Fibroblast of skin of scalp (primary cell): ENCODE data around the gene HPGD. TPM values are rescaled to one million over a fixed set of nuclear protein-coding genes. Genes with fewer than 3 reads are reported as not detected.

Source experiments
- DNase-seq: peaks from one replicate; pipeline ENCODE4 v3.0.0-alpha.2; 2013
- polyA plus RNA-seq, 2 experiments: library from polyadenylated mRNA; unstranded; fragments of 120-200 nt; gene quantifications; one replicate each; pipeline ENCODE4 v1.2.1, GENCODE V29; 2013; ENCODE audit not compliant: insufficient read length in 2 of 2

The HPGD gene
- polyA plus RNA-seq (2013, experiment 1 of 2; ENCODE audit: insufficient read length): not detected
- polyA plus RNA-seq (2013, experiment 2 of 2; ENCODE audit: insufficient read length): 0.58 TPM

DNA sequence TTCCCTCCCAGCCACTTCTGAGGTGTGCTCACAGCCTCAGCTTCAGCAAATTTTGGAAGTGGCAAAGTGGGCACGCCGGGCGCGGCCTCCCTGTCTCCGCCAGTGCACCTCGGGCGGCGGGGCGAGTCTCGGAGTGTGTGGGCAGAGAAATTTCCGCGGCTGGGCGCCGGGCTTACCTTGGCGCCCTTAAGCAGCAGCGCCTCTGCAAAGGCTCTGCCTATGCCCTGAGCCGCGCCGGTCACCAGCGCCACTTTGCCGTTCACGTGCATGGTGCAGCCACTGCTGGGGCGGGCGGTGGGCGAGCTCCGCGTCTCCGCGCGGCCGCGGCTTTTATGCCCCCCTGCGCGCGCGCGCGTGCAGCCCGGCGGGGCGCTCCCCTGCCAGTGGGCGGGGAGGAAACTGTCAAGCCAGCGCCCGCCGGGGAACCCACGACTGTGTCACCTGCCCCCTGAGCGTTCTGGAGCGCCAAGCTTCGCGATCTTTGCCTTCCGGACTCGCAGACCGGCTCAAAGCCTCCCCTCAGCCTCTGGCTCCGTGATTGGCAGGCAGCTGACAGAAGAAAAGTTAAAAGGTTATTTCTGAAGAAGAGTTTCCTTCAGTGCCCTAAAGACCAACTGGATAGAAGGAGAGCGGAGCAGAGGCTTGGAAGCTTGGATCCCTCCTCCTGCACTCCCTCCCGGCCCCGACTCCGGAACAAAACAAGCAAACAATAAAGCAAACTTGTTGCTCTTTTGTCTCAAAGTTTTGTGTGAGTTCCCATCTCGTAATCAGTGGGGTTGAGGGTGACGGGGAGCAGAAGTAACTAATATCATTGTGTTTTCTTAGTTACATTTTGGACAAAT, at the start of gene HPGD:
TSS of gene HPGD (minus strand) at position 306 of the 842 bp plus-strand sequence. CDS start at position 269, 37 bp downstream.
- DNase-seq: no peak

DNA sequence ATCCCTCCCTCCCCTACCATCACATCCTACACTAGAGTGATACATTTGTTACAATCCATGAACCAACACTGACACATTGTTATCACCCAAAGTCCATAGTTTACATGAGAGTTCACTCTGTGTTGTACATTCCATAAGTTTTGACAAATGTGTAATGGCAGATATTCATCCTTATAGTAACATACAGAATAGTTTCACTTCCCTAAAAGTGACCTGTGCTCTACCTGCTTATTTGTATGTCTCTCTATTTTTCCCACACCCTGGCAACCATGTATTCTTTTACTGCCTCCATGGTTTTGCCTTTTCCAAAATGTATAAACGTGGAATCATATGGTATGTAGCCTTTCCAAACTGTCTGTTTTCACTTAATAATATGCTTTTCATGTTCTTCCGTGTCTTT, 42.2 kb upstream of the HPGD start:
- no peak for DNase-seq

DNA sequence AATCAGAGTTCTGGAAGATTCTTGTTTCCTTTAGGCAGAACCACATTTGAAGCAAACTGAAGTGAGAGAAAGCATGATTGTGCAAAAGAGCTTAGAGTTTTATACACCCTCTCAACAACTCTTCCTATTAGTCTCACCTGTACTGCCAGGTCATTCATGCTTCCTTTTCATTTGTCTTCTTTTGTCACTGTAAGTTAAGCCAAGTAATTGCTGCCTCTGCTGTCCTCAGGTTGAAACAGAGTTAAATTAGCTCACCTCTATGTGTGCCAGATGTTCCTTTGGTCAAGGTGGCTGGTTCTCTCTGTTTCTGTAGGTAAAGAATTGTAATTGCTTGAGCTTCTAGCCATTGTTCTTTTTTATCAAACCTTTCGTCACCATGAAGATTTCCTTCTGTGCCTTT, 41.1 kb upstream of the HPGD start:
- DNase-seq: no peak

DNA sequence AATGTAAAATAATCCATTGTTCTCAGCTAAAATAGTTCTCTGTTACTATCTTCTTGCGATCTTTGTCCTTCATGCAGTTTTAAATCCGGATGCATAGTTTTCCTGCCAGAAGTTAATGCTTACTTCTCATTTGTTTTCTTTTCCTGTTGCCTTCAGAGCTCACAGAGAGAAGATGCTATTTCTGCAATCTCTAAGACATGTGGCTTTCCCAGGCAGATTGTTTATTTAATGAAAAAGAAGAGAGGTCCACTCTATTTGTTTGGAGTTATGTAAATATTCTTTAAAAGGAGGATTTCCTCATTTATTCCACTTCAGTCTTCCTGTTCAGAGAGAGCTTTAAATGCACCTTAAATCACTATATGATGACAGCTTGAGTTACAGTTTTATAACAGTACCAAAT, 39.3 kb upstream of the HPGD start:
- DNase-seq: peak; percentile 35

DNA sequence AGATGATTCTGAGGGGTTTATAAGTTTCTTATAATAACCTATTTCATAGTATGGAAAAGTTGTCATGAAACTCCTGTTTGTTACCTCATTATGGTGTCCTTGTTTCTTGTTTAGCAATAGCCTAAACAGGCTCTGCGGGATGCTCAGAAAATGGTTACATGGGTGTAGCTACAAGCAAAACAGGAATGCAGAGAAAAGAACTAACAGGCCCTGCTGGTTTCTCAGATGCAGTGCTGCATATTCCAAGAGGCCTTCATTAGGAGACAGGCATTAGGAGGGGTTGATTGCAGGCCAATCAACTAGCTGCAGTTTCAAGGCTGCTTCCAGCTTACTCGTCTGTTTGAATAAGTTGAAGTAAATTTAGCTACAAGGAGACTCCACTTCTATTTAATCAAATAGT, 37.6 kb upstream of the HPGD start:
- DNase-seq: no peak

DNA sequence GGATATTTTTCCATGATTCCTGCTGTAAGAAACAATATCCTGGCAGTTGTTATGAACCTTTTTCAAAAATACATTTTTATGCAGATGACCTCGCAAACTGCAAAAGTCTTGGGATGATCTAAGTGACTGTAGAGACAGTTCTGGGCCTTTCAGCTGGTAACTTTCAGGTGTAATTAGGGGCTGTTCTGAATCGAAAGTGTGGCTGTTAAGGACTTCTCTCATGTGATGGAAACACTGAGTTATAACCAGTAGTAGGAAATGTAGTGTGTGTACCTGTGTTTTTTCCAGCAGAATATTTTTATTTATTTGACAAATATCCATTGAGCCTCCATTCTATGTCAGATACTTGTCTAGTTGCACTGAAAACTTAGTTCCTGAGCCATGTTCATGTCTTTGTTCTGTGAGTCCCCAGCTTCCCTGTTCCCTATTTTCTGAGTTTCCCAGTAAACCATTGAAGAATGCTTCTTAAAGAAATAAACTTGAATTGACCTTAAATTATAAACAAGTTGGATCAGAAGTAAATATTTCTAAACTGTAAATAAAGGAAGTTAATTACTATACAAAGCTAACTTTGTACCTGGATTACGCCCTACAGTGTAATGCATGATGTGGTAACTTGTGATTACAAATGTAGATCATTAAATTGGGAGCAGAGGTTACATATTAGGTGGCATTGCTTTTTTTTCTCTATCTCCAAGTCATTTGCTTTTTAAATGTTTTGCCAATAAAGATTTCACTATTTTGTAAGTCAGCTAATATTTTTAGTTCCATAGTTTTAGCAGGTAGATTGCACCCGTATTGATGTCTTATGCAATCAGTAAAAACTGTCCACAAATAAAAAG, 33.7 kb upstream of the HPGD start:
- DNase-seq: no peak

DNA sequence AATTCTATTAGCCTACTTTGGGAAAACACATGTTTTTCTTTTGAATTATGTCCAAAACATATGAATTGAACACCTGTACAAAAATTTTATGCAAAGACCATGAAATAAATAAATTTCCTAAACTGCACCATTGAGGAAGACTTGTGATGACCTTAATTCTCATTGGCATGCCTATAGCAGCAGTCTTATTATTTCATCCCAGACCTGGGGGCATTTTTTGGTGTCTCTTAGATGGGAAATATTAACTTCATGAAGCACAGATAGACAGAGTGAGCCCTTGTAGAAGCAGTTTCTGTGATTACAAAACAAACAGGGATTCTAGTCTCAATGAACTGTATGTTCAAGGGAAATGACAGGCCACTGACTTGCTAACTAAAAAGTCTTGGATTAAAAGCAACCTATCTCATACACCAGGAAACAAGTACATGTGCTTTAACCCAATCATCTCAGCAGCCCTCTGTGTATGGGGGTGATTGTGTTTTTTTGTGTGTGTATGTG, 32.0 kb upstream of the HPGD start:
- DNase-seq: no peak

DNA sequence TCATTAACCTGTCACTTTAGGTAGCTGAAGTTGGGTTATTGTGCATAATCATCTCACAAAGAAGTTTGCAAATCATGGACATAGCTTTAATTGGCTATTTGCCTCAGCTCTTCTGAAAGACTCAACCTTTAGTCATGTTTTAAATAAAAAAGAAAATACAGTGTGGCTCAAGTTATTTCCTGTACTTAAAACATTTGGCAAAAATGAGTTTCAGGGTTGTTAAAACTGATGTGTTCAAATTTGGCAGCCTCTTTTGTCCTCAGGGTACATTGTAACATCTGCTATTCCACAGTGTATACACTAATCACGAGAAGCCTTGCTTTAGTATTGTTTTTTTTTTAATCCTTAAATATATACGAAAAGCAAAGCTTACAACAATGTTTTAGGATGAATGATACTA, 31.5 kb upstream of the HPGD start:
- peak; percentile 67 for DNase-seq

DNA sequence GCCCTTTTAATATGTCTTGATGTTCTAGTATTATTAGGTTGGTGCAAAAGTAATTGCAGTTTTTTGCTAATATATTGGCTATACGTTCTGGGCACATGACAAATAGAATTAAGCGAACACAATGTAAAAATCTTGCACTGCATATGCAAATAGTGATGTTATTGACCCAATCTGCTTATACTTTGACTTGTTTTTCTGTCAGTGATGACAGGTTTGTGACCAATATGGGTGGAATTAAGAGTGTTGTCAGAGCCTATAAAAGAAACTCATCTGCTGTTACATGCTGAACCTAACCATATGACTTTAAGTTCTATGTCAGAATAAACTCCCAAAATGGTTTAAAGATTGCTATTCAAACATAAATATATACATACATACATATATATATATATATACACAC, 30.7 kb upstream of the HPGD start:
- DNase-seq: no peak

DNA sequence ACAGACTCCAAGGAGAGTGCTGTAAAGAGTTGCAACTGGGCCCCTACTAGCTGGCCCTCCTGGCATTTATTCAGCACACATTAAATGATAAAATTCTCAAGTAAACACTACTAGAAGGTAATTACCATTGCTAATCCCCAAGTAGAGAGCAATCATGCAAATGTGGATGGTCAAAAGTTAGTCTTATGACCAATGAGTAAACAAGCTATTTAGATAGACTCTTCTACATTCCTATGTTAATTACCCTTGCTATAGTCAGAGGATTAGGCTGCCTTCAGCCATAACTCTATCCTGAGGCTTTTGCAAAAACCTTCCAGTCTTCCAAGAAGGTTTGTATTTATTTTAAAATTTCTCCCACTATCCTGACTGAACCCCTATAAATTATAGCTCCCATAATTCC, 28.3 kb upstream of the HPGD start:
- DNase-seq: no peak

DNA sequence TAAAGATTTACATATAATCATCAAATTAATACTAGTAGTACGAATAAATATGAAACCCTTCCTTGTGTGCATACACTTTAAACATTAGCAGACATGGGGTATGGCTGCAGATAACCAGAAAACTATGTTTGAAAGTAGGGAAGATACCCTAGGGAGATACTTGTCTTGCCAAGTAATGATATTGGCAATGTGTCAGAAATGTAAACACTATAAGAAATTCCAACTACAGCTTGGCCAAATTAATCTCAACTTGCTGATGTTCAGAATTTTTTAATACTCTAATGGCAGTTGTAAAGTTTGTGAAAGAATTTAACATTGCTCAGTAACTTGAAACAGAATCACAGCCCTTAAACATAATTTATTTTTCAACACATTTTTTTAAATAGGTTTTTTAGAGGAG, 27.4 kb upstream of the HPGD start:
- DNase-seq: peak; percentile 85

DNA sequence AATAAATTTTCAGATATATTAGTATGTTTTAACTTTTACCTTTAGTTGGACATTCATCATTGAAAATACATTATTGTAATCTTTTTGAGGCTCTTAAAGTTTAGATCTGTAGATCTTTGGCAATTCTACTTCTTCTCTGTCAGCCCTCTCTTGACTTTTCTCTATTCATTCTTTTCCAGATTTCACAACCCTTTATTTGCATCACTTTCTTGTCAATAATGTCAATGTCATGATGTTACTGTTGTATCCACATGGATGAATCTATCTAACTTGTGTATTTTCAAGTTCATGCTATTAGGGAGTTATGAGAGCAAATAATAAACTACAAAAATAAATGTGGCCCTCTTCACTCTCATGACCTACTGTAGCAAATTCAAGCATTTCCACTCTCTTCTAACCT, 23.0 kb upstream of the HPGD start:
- no peak for DNase-seq

DNA sequence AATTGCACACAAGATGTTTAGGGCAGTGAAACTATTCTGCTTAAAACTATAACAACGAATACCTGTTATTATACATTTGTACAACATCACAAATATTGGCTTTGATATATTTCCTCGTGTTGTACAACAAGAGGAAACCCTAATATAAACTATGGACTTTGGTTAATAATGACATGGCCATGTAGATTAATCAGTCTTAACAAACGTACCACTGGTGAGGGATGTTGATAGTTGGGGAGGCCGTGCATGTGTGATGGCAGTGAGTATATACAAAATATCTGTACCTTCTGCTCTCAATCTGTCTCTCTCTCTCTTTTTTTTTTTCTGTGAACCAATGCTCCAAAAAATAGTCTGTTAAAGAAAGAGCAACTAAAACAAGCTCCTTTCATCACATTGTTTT, 22.2 kb upstream of the HPGD start:
- DNase-seq: no peak

DNA sequence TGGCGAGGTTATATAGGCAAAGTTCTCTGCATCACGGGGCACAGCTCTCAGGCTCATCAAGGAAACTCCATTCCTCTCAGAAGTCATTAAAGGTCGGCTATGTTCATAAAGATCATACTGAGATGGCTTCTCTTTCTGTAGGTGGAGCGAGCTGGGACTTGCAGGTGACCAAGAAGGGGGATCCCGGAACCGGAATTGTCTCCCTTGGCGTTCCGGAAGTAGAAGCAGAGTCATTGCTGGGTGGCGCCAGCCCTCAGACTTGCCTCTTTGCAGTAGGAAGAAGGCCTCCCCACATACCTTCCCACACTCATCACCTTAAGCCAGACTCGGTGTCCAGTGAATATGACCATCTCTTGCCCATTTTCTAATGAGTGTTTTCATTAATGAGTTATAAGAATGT, 17.9 kb upstream of the HPGD start:
- no peak for DNase-seq

DNA sequence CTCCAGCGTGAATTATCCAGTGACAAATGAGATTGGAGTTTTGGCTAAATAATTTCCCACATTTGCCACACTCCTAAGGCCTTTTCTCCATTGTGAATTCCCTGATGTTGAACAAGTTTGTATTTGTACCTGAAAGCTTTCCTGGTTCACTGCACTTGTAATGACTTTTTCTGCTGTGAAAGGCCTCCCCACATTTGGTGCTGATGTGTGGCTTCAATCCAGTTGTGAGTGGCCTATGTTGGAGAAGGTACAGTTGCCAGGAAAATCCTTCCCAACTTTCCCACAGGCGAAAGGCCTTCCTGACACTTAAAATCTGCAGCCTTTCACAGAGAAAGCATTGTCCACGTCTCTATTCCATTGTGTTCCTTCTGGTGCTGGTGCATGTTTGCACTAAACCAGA, 17.3 kb upstream of the HPGD start:
- DNase-seq: no peak

DNA sequence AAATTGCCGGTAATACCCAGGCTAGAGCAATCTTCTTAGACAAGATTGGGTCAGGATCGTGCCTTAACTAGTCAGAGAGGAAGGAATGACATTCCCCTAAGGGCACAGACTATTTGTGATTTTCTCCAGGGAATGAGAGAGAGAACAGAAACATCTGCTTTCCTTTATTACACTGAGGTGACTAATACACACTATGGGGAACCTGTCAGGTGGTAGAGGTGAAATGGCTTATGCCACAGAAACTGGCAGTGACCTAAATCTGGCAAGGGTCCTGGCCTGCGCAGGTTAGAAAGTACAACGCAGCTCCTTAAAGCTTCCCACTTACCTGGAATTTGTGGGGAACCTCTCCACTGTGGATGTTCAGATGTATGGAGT, 16.6 kb upstream of the HPGD start:
- no peak for DNase-seq

DNA sequence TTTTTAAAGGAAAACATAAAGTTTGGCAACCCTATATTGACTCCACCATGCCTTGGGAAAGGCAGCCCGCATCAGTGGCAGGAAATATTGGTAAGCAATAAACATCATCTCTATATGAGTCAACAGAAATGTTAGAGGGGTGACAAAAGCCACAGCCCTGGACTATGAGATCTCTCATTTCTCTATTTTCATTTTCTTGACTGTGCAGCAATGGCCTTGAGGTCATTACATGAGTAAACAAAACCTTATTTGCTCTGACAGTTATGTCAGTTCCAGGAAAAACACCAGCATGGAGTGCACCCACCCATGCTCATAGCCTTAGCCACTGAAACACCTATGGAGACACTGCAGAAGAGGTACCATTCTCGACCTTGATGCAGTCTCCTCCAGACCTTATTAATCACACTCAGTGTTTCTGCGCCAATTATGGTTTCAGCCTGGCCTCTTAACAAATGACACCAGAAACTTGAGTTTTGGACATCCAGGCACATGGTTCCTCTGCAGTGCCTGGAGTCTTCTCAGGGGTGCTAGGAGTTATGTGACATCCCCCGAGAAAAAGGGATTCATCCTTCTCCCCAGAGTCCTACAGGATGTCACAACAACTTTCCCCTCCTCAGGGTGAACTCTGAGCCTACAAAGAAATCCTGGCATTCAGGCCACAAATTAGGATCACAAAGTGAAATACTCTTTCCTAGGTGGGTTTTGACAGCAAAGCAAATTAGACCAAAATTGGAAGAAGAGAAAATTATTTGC, 16.0 kb upstream of the HPGD start:
- DNase-seq: no peak

DNA sequence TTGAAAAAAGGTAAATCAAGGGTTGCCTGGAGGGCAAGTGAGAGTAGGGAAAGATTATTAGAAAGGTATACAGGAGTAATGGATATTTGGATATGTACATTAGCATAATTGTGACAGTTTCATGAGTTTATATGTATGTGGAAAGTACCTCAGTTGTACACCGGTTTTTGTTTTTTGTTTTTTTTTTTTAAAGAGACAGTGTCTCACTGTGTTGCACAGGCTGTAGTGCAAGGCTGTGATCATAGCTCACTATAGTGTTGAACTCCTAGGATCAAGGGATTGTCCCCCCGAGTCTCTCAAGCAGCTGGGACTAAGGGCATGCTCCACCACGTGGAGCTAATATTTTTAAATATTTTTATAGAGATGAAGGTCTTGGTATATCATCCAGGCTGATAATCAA, 15.3 kb upstream of the HPGD start:
- no peak for DNase-seq

DNA sequence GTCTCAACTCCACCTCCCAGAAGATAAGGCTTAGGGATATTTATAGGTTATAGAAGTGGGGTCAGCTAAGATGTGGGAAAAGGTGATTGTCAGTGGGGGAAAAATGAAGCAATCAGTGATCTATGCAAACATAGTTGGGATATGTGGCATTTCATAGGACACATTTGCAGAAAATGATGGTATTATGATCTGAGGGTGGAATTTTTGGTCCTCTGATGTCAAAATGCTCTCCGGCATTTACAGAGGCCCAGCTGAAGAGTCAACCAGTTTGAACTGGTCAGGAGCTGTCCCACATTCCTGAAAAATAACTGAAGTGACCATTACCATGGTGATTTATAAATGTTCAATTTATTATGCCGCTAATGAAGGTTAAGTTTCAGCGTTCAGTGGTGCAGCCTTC, 12.2 kb upstream of the HPGD start:
- no peak for DNase-seq

DNA sequence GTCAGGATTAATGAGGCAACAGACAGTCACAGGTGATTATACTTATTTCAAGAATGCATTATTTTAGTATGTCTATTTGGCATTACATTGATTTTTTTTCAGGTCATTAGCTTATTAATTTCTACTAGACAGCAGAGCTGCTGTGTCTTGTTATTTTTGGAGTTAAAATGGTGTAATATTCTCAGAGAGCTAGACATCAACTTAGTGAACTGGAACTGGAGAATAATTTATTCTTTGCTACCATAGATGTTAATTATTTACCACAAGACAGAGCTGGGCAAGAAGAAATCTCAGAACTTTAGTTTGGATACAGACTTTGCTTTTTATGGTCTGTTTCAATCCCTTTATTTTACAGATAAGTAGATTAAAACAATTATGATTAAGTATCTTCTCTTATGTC, 10.2 kb upstream of the HPGD start:
- no peak for DNase-seq

DNA sequence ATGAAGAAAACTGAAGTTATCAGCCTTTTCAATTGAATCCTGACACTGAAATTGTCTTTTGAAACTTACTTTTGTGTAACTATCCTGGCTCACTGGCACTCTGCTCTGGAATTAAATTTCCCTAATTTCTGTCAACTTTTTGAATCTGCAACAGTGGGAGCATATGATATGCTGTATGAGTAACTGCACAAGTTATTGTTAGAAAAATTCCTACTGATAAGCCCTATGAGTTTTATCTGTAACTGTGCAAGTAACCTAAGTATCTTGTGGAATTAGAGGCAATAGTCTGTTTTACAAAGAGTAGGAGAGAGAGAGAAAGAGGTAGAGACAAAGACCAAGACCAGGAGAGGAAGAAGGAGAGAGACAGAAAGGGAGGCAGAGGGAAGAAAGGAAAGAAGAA, 9.2 kb upstream of the HPGD start:
- no peak for DNase-seq

DNA sequence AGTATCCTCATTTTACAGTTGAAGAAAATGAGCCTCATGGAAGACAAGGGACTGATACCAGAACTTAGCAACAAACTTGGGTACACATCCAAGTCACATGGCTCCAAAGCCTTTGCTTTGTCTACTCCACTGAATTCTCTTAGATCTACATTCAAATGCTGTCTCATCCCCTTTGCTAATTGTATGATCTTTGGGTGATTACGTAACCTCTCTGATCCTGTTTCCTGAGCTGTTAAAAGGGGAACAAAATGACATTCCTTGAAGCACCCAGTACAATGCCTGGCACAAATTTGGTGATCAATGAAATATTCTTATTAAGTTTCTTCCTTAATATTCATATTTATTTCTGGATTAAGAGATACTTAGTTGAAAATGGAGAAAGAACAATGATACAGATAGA, 5.9 kb upstream of the HPGD start:
- DNase-seq: no peak

DNA sequence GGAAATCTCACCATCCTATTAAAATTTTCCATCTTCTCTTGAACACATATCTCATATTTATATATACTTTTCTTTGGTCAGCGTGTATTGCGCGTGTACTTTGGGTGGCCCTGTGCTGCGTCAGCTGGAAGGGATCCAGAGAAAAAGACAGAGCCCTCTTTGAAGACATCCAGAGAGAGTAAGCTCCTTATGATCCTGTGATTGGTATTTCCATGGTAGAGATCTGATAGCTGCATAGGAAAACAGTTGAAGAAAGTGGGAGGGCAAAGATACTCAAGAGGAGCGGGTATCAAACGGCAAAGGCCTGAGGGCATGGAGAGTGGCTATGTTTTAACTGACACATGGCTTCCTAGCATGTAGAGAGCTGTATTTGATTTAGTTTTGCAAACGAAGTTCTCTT, 4.4 kb upstream of the HPGD start:
- no peak for DNase-seq
